NCI-H226 (cell line): Measurements from ENCODE around the gene ABCG4.
A peak's percentile ranks its signal among the peaks of the same experiment; 100 is the strongest.

Experiments used
- DNase-seq: peaks from one replicate; pipeline ENCODE4 v3.0.0-alpha.2; 2015

The ABCG4 gene

DNA sequence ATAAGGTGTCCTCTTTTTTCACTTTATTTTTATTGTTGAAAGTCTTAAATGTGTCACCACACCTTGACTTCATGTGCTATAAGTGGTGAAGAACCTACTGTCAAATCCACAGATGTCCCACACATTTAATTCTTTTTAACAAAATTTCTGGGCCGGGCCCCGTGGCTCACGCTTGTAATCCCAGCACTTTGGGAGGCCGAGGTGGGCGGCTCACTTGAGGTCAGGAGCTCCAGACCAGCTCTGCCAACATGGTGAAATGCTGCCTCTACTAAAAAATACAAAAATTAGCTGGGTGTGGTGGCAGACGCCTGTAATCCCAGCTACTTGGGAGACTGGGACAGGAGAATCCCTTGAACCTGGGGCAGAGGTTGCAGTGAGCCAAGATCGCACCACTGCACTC lies 60.3 kb downstream of the ABCG4 start:
- no peak for DNase-seq

DNA sequence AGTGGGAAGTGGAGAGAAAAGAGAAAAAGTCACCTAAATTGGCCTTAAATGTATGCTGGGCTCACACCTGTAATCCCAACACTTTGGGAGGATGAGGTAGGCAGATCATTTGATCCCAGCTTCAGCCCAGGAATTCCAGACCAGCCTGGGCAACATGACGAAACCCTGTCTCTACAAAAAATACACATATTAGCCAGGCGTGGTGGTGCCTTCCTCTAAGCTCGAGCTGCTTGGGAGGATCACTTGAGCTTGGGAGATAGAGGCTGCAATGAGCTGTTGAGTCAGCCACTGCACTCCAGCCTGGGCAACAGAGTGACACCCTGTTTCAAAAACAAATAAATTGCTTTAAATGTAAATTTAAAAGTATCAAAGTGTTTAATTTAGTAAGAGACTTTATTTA lies 61.2 kb downstream of the ABCG4 start:
- DNase-seq = peak; percentile 34
